Fibroblast of lung (primary cell): ENCODE data around the gene SCN8A. TPM values are rescaled to one million over a fixed set of nuclear protein-coding genes. Genes with fewer than 3 reads are reported as not detected.

Source experiments
- DNase-seq, 2 donors: peaks; one replicate each; pipeline versions ENCODE4 v3.0.0 to v3.0.0-alpha.2; 2010; ENCODE audit warnings: low read depth in 2 of 2
- H2AFZ ChIP-seq: 2 replicates; pipeline ENCODE4 v1.5.1; 2012; ENCODE audit warnings: low read length, control low read depth, inconsistent platforms
- H3K27ac ChIP-seq: 2 replicates; pipeline ENCODE4 v1.5.1; 2011; ENCODE audit warnings: low read length, control low read depth; ENCODE audit not compliant: insufficient read depth
- H3K27me3 ChIP-seq: 2 replicates; pipeline ENCODE4 v1.5.1; 2011; ENCODE audit warnings: mild to moderate bottlenecking, low read length; ENCODE audit not compliant: control insufficient read depth, insufficient read depth
- H3K36me3 ChIP-seq: 2 replicates; pipeline ENCODE4 v1.5.1; 2011; ENCODE audit warnings: low read length; ENCODE audit not compliant: control insufficient read depth, insufficient read depth
- H3K4me1 ChIP-seq: 2 replicates; pipeline ENCODE4 v1.5.1; 2011; ENCODE audit warnings: low read length; ENCODE audit not compliant: control insufficient read depth, insufficient read depth; ENCODE audit errors: extremely low read depth
- H3K4me2 ChIP-seq: 2 replicates; pipeline ENCODE4 v1.5.1; 2011; ENCODE audit warnings: low read length, control low read depth; ENCODE audit not compliant: insufficient read depth; ENCODE audit errors: extremely low read depth
- H3K4me3 ChIP-seq, 4 experiments: fragments of 200-600 bp in 1 of 4; sonication (generic) in 1 of 4; replicated peaks in 1 of 4; 2 replicates each; pipeline ENCODE4 v1.5.1; 2011 to 2016; ENCODE audit warnings: low read length in 4 of 4, low read depth in 3 of 4, mild to moderate bottlenecking in 3 of 4, control low read depth in 2 of 4, inconsistent platforms in 1 of 4, mixed read lengths in 1 of 4; ENCODE audit not compliant: insufficient read depth in 1 of 4; ENCODE audit errors: control extremely low read depth in 1 of 4
- H3K79me2 ChIP-seq: 2 replicates; pipeline ENCODE4 v1.5.1; 2012; ENCODE audit warnings: mild to moderate bottlenecking, low read length, inconsistent platforms; ENCODE audit not compliant: control insufficient read depth, insufficient read depth
- H3K9ac ChIP-seq: 2 replicates; pipeline ENCODE4 v1.5.1; 2011; ENCODE audit warnings: mild to moderate bottlenecking, low read length, control low read depth; ENCODE audit not compliant: insufficient read depth
- H3K9me3 ChIP-seq: 2 replicates; pipeline ENCODE4 v1.5.1; 2012; ENCODE audit warnings: low read depth, low read length; ENCODE audit not compliant: control insufficient read depth, insufficient read depth
- H4K20me1 ChIP-seq: 2 replicates; pipeline ENCODE4 v1.5.1; 2011; ENCODE audit warnings: low read length; ENCODE audit not compliant: control insufficient read depth, insufficient read depth; ENCODE audit errors: extremely low read depth
- EZH2 ChIP-seq: IDR thresholded peaks from 2 replicates; pipeline ENCODE4 v1.5.1; 2012; ENCODE audit warnings: low read length, control low read depth, mild to moderate bottlenecking; ENCODE audit errors: missing control alignments
- polyA plus RNA-seq, 2 donors: library from polyadenylated mRNA; depleted of rRNA in 1 of 2; stranded (reverse) in 1 of 2; unstranded in 1 of 2; fragments of >200 nt; gene quantifications; 2 replicates each; pipeline ENCODE4 v1.2.1, GENCODE V29; 2011 to 2012; ENCODE audit warnings: missing spikeins in 1 of 2
- total RNA-seq: library from RNA; depleted of rRNA; stranded (reverse); fragments of >200 nt; gene quantifications from 2 replicates; pipeline ENCODE4 v1.2.1, GENCODE V29; 2014
- TF ChIP-seq, protein P1 (sequence below), 2 donors: IDR thresholded peaks in 1 of 2; conservative IDR thresholded peaks in 1 of 2; 1 replicate in 1 of 2; 2 replicates in 1 of 2; pipeline ENCODE4 v1.5.1; 2011 to 2012; ENCODE audit warnings: low read length in 2 of 2, control low read depth in 1 of 2, inconsistent platforms in 1 of 2, low read depth in 1 of 2, mild to moderate bottlenecking in 1 of 2

SCN8A gene
- total and polyA plus RNA-seq, 2 donors (not counting 1 experiment from before 2014, with no cell fraction given) = 12.8 to 27.2 TPM

DNA sequence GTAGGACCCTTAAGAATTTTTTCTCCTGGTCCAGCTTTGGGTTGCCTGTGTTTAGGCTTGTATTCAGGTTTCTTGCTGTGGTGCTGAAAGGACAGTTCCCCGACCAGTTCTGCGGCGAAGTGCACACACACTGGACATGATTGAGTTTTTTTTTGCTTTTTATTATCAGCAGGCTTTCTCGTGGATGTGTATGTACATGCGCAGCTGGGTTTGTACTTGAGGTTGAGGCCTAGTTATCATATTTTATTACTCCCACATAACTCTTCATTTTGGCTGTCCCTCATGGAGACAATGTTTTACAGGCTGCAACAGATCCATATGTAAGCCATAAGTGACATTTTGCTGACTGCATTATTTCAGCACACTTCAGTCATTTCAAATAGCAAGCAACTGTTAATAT lies 2.5 kb downstream of the SCN8A start:
- Histone ChIP-seq H3K79me2 (peaks cover 50% of the 10 kb centered on the region), H3K4me2 (peak overlapping the region; percentile 23), H3K9me3 (no peaks in the 10 kb centered on the region), H3K27me3 (no peaks in the 10 kb centered on the region), H3K4me3 (no peak overlapping the region), H3K9ac (no peak overlapping the region), H2AFZ (no peak overlapping the region), H3K36me3 (no peaks in the 10 kb centered on the region), H3K4me1 (peaks cover 3% of the 10 kb centered on the region), H3K27ac (no peak overlapping the region), H4K20me1 (peaks cover 7% of the 10 kb centered on the region)
- TF ChIP-seq, protein P1, sequence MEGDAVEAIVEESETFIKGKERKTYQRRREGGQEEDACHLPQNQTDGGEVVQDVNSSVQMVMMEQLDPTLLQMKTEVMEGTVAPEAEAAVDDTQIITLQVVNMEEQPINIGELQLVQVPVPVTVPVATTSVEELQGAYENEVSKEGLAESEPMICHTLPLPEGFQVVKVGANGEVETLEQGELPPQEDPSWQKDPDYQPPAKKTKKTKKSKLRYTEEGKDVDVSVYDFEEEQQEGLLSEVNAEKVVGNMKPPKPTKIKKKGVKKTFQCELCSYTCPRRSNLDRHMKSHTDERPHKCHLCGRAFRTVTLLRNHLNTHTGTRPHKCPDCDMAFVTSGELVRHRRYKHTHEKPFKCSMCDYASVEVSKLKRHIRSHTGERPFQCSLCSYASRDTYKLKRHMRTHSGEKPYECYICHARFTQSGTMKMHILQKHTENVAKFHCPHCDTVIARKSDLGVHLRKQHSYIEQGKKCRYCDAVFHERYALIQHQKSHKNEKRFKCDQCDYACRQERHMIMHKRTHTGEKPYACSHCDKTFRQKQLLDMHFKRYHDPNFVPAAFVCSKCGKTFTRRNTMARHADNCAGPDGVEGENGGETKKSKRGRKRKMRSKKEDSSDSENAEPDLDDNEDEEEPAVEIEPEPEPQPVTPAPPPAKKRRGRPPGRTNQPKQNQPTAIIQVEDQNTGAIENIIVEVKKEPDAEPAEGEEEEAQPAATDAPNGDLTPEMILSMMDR (conservative IDR thresholded peaks at IDR 0.05 in 1 of 2, IDR thresholded peaks at IDR 0.05 in 1 of 2; ENCODE audit: low read depth in 1 of 2, low read length in 2 of 2) = no peak
- no peak for TF ChIP-seq EZH2
- DNase-seq = peak; percentile 71 to 74

DNA sequence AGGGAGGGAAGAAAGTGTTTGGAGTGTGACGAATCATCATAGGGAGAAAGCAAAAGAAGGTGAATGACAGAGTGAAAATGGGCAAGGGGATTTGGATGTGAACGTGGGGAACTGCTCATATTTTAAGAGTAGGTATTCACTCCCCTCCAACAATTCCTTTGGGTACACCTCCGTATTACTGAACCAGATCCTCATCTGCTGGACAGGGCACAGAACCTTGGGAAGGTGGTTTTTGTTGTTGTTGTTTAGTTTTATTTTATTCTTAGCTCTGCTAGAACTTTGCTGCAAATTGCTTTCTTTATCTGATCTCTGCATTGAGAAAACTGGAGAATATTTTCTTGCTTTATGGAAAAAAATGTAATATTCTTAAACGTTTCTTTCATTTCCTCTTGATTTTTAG lies 7.1 kb downstream of the SCN8A start:
- peaks cover 9% of the 10 kb centered on the region for H4K20me1 ChIP-seq
- H3K4me2 ChIP-seq = no peak overlapping the region
- H2AFZ ChIP-seq = no peak overlapping the region
- H3K79me2 ChIP-seq = peaks cover 66% of the 10 kb centered on the region
- no peaks in the 10 kb centered on the region for H3K9me3 ChIP-seq
- no peaks in the 10 kb centered on the region for H3K36me3 ChIP-seq
- H3K27me3 ChIP-seq = no peaks in the 10 kb centered on the region
- no peak for DNase-seq
- TF ChIP-seq, protein P1 (conservative IDR thresholded peaks at IDR 0.05 in 1 of 2, IDR thresholded peaks at IDR 0.05 in 1 of 2; ENCODE audit: low read depth in 1 of 2, low read length in 2 of 2) = no peak
- no peak for TF ChIP-seq EZH2
- no peak overlapping the region for H3K4me3 ChIP-seq
- no peak overlapping the region for H3K27ac ChIP-seq
- H3K4me1 ChIP-seq = no peaks in the 10 kb centered on the region
- no peak overlapping the region for H3K9ac ChIP-seq

DNA sequence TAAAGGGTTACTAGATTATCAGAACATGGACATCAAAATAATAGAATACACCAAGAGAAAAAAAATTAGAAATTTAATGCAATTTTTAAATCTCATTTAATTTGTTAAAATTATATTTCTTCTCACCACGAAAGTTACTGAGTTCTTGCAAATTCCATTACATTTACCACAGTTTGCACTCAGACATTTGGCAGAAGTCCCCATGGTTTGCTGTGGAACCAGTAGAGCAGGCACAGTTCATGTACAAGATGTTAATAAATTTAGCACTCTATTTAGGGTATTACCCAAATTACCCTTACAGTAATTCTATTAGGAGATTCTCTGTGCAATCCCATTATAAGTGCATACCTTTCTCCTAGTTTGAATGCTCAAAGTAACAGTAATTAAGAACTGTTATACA lies 9.7 kb downstream of the SCN8A start:
- Histone ChIP-seq H4K20me1 (peaks cover 6% of the 10 kb centered on the region), H3K9me3 (no peaks in the 10 kb centered on the region), H3K27me3 (no peaks in the 10 kb centered on the region), H3K27ac (no peak overlapping the region), H3K4me3 (no peak overlapping the region), H3K4me2 (no peak overlapping the region), H3K36me3 (no peaks in the 10 kb centered on the region), H3K9ac (no peak overlapping the region), H3K79me2 (peaks cover 54% of the 10 kb centered on the region), H3K4me1 (no peaks in the 10 kb centered on the region), H2AFZ (no peak overlapping the region)
- DNase-seq = no peak
- no peak for TF ChIP-seq EZH2
- TF ChIP-seq, protein P1 (conservative IDR thresholded peaks at IDR 0.05 in 1 of 2, IDR thresholded peaks at IDR 0.05 in 1 of 2; ENCODE audit: low read depth in 1 of 2, low read length in 2 of 2) = no peak
